ENCODE results near the gene DERA. TPM values are rescaled to one million over a fixed set of nuclear protein-coding genes. Genes with fewer than 3 reads are reported as not detected.

DERA gene
- total and polyA plus RNA-seq, 2 donors from 2014 or later = 40.2 to 59.5 TPM

- intact Hi-C loops (cut with DNase I) = no loop called here
- Histone ChIP-seq H3K9ac (ENCODE audit: low read length in 3 of 3) (no peak overlapping the region), H3K27ac (ENCODE audit: low read depth in 2 of 2, low read length in 2 of 2) (peak overlapping the region in 1 of 2 donors; percentile 5), H3K4me3 (ENCODE audit: low read length in 3 of 3) (no peak overlapping the region), H3K36me3 (ENCODE audit: control insufficient read depth in 2 of 3, insufficient read depth in 3 of 3, low read length in 3 of 3) (peaks cover 0 to 6% (median 0%) of the 10 kb centered on the region in 3 donors), H3K4me1 (ENCODE audit: control insufficient read depth in 2 of 3, insufficient read depth in 2 of 3, low read depth in 1 of 3, low read length in 3 of 3) (peaks cover 0 to 2% (median 0%) of the 10 kb centered on the region in 3 donors), H3K9me3 (ENCODE audit: control insufficient read depth in 2 of 3, insufficient read depth in 1 of 3, low read length in 3 of 3) (no peaks in the 10 kb centered on the region), H3K27me3 (ENCODE audit: control insufficient read depth, insufficient read depth, low read length) (no peaks in the 10 kb centered on the region)
- DNase-seq = no peak
- TF ChIP-seq CTCF (IDR thresholded peaks at IDR 0.05; ENCODE audit: borderline replicate concordance, extremely low read depth, insufficient read depth) = no peak
- FAIRE-seq = no peak
Observed at GRCh38 chr12:15956010-15956409, 44.9 kb downstream of the DERA start.

- H3K27me3 ChIP-seq (ENCODE audit: control insufficient read depth, insufficient read depth, low read length) = no peaks in the 10 kb centered on the region
- intact Hi-C loops (cut with DNase I) = no loop called here
- H3K9ac ChIP-seq (ENCODE audit: low read length in 3 of 3) = no peak overlapping the region
- FAIRE-seq = peak; percentile 61
- no peak overlapping the region for H3K27ac ChIP-seq (ENCODE audit: low read depth in 2 of 2, low read length in 2 of 2)
- H3K36me3 ChIP-seq (ENCODE audit: control insufficient read depth in 2 of 3, insufficient read depth in 3 of 3, low read length in 3 of 3) = peaks cover 0 to 7% (median 0%) of the 10 kb centered on the region in 3 donors
- H3K4me1 ChIP-seq (ENCODE audit: control insufficient read depth in 2 of 3, insufficient read depth in 2 of 3, low read depth in 1 of 3, low read length in 3 of 3) = peaks cover 0 to 2% (median 0%) of the 10 kb centered on the region in 3 donors
- no peak overlapping the region for H3K4me3 ChIP-seq (ENCODE audit: low read length in 3 of 3)
- no peak for TF ChIP-seq CTCF (IDR thresholded peaks at IDR 0.05; ENCODE audit: borderline replicate concordance, extremely low read depth, insufficient read depth)
- DNase-seq = peak in 2 of 5 donors; percentile 52 to 69
- H3K9me3 ChIP-seq (ENCODE audit: control insufficient read depth in 2 of 3, insufficient read depth in 1 of 3, low read length in 3 of 3) = no peaks in the 10 kb centered on the region
Observed at GRCh38 chr12:15956413-15957185, 45.5 kb downstream of the DERA start.

GRCh38 chr12:15962760-15963159 is 51.6 kb downstream of the DERA start:
- Histone ChIP-seq H3K9me3 (ENCODE audit: control insufficient read depth in 2 of 3, insufficient read depth in 1 of 3, low read length in 3 of 3) (no peaks in the 10 kb centered on the region), H3K4me3 (ENCODE audit: low read length in 3 of 3) (no peak overlapping the region), H3K27me3 (ENCODE audit: control insufficient read depth, insufficient read depth, low read length) (no peaks in the 10 kb centered on the region), H3K4me1 (ENCODE audit: control insufficient read depth in 2 of 3, insufficient read depth in 2 of 3, low read depth in 1 of 3, low read length in 3 of 3) (peaks cover 0 to 6% (median 0%) of the 10 kb centered on the region in 3 donors), H3K9ac (ENCODE audit: low read length in 3 of 3) (no peak overlapping the region), H3K36me3 (ENCODE audit: control insufficient read depth in 2 of 3, insufficient read depth in 3 of 3, low read length in 3 of 3) (peaks cover 0 to 12% (median 4%) of the 10 kb centered on the region in 3 donors), H3K27ac (ENCODE audit: low read depth in 2 of 2, low read length in 2 of 2) (peak overlapping the region in 1 of 2 donors; percentile 23)
- intact Hi-C loops (cut with DNase I) = no loop called here
- DNase-seq (no peak), FAIRE-seq (no peak)
- no peak for TF ChIP-seq CTCF (IDR thresholded peaks at IDR 0.05; ENCODE audit: borderline replicate concordance, extremely low read depth, insufficient read depth)

All from kidney (tissue), 14 donors.